GM19395 (cell line): ENCODE results near the gene FKBP1B.
"Not testable (repeated sequence)": the region's sequence is repeated elsewhere in the genome, so short reads cannot be mapped to it uniquely, and the experiment has no call there.

ENCODE experiments used
- ATAC-seq: cut with Tn5 transposase; IDR thresholded peaks from one replicate; pipeline ENCODE4 v1.9.1; 2021; ENCODE audit warnings: mild to moderate bottlenecking, moderate library complexity; ENCODE audit not compliant: unreplicated experiment

The FKBP1B gene

GRCh38 chr2:24058564-24059271 lies 9.2 kb downstream of the FKBP1B start:
- no peak for ATAC-seq

- ATAC-seq, result no peak
Observed at GRCh38 chr2:24065341-24065740, 15.8 kb downstream of the FKBP1B start.

- no peak for ATAC-seq
Observed at GRCh38 chr2:24072259-24072658, 22.7 kb downstream of the FKBP1B start.

GRCh38 chr2:24073816-24074215 lies 24.3 kb downstream of the FKBP1B start:
- ATAC-seq, result no peak

GRCh38 chr2:24075259-24075658 lies 25.7 kb downstream of the FKBP1B start:
- ATAC-seq, result no peak

GRCh38 chr2:24075915-24076848 lies 26.6 kb downstream of the FKBP1B start, which contains the start of gene SF3B6:
SF3B6 (minus strand) TSS chr2:24076326; CDS start chr2:24076229, 97 bp downstream.
- ATAC-seq, result peak; percentile 96

- ATAC-seq, result peak; percentile 24
Observed at GRCh38 chr2:24076849-24077534, 27.5 kb downstream of the FKBP1B start.

GRCh38 chr2:24077535-24077877 lies 28.0 kb downstream of the FKBP1B start:
- no peak for ATAC-seq

GRCh38 chr2:24077879-24078278 lies 28.3 kb downstream of the FKBP1B start:
- ATAC-seq, result no peak

GRCh38 chr2:24080701-24081100 lies 31.2 kb downstream of the FKBP1B start:
- no peak for ATAC-seq

GRCh38 chr2:24082787-24083566 lies 33.4 kb downstream of the FKBP1B start:
- no peak for ATAC-seq

- ATAC-seq, result peak; percentile 81
Observed at GRCh38 chr2:24083567-24084385, 34.2 kb downstream of the FKBP1B start.

- peak; percentile 85 for ATAC-seq
Observed at GRCh38 chr2:24084386-24085199, 35.1 kb downstream of the FKBP1B start, which contains the start of gene TP53I3. TP53I3 (minus strand) TSS chr2:24084834; CDS start chr2:24084326, 508 bp downstream.

GRCh38 chr2:24085200-24085489 lies 35.6 kb downstream of the FKBP1B start:
- no peak for ATAC-seq

GRCh38 chr2:24086241-24086640 lies 36.7 kb downstream of the FKBP1B start:
- ATAC-seq, result no peak

- no peak for ATAC-seq
Observed at GRCh38 chr2:24087032-24087431, 37.5 kb downstream of the FKBP1B start.

GRCh38 chr2:24088821-24089359 lies 39.3 kb downstream of the FKBP1B start:
- no peak for ATAC-seq

- not testable (repeated sequence) for ATAC-seq
Observed at GRCh38 chr2:24093270-24093669, 43.7 kb downstream of the FKBP1B start.
